ENCODE data around the gene AATK.
"Not testable (repeated sequence)": the region's sequence is repeated elsewhere in the genome, so short reads cannot be mapped to it uniquely, and the experiment has no call there.

Gene AATK

DNA sequence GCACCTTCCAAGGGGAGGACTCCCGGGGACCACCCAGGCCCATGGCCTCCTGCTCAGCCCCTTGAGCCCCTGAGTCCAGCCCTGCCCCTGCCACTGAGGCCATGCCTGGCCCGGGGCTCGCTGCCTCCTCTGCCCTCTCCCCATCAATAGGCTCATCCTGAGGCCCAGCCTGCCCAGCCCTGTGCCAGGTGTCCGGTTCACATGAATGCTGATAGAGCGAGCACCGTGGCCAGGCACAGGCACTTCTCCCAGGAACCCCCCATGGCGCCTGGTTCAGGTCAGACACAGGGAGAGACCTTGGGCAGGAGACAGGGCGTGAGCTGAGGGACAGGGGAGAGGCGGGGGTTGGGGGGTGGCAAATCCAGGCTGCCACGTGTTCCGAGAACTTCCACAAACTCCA, 3.5 kb downstream of the AATK start:
- DNase-seq (ENCODE audit: low read depth in 2 of 2) = no peak

DNA sequence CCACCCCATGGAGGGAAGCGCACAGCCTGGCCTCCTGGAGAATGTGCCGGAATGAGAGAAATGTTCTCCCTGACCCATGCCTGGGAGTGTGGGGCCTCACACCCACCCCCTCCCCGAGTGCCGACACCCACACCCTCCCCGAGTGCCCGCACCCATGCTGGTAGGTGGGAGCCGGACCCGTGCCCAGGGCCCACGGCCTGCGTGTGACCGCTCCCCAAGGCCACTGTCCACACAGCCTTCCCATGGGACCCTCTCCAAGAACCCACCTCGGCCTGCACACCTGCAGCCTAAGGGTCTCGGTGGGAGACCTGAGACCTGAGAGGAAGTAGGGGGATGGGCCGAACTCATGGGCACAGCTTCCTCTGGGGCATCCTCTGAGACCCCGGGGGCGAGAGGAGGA, 4.0 kb downstream of the AATK start:
- no peak for DNase-seq (ENCODE audit: low read depth in 2 of 2)

DNA sequence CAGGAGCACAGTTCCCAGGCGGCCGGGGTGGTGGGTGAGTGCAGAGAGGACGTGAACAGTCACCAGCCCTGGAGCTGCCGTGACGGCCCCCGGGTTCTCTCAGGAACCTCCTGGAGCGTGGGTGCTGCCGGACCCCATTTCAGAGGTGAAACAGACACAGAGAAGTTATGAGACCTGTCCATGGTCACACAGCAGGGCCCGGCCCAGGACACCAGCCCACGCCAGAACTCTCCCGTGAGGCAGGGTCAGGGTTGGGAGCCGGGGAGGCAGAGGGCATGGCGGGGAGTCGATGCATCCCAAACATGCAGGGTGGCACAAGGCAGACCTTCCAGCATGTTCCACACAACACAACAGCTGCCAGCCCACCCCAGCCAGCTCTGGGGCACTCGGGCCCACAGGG, 4.5 kb downstream of the AATK start:
- no peak for DNase-seq (ENCODE audit: low read depth in 2 of 2)

DNA sequence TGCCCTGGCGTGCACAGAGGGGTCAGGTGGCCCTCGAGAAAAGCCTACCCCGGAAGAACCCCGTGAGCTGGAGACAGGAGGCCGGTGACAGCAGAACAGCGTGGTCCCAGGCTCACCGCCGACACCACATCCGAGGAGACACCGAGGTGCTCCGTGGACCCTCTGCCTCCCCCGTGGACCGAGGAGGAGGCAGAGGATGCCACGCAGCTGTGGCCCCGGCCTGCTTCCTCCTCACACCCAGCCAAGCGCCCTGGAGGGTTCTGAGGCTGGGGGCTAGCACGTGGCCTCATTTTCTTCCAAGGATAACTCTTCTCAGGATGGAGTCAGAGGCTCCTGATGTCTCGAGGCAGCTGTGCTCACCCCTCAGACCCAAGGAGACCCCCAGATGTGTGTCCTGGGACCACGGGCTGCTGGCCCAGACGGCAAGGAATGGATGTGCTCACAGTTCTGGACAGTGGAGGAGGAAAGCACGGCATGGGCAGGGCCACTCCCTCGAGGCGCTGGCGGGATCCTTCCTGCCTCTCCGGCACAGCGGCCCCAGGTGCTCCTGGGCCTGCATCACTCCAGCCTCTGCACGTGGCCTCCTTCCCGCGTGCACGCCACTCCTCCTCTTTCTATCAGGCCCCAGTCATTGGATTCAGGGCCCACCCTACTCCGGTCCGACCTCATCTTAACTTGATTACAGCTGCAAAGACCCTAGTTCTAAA, 5.1 kb downstream of the AATK start:
- DNase-seq (ENCODE audit: low read depth in 2 of 2) = no peak

DNA sequence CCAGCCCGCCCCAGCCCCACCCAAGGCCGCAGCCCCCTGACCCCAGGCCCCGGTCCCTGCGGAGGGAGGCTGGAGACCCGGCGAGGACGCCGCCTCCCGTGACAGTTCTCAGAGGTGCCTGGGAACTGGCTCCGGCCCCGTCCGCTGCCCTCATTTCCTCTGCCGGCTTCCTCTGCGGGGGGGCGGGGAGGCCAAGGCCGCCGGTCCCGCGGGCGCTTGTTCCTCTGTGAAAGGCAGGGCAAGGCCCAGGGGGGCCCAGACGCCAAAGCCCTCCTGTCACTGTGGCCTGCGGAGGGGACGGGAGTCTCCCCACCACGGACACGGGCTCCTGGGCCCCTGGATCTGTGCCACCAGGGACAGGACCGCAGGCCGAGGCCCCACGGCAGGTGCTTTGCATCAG, 5.7 kb downstream of the AATK start:
- DNase-seq (ENCODE audit: low read depth in 2 of 2) = no peak

DNA sequence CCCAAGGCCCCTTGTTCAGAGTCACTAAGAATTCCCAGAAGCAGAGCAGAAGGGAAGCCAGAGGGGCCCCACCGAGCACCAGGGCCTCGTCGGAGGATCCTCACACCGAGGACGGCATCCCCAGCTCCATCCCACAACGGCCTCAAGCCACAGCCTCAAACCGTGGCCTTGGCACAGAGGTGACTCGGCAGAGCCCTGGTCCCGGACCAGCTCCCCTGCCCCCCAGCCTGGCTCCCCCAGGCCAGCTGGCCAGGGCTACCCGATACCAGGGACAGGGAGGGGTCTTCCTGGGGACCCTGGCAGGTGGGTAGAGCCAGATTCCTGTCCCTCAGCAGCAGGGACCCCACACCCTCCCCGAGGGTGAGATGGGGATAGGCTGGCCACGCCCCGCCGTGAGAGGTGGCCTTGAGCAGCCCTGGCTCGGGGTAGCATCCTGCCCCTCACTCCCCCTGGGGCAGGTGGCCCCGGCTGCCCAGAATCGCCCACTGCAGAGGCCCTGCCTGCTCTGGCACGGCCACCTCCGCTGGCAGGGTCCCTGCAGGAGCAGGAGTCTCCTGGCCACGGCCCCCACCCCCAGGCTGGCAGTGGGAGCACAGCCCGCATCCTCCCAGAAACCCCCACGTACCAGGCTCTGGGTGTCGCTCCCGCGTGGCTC, 6.3 kb downstream of the AATK start:
- DNase-seq (ENCODE audit: low read depth in 2 of 2) = no peak

DNA sequence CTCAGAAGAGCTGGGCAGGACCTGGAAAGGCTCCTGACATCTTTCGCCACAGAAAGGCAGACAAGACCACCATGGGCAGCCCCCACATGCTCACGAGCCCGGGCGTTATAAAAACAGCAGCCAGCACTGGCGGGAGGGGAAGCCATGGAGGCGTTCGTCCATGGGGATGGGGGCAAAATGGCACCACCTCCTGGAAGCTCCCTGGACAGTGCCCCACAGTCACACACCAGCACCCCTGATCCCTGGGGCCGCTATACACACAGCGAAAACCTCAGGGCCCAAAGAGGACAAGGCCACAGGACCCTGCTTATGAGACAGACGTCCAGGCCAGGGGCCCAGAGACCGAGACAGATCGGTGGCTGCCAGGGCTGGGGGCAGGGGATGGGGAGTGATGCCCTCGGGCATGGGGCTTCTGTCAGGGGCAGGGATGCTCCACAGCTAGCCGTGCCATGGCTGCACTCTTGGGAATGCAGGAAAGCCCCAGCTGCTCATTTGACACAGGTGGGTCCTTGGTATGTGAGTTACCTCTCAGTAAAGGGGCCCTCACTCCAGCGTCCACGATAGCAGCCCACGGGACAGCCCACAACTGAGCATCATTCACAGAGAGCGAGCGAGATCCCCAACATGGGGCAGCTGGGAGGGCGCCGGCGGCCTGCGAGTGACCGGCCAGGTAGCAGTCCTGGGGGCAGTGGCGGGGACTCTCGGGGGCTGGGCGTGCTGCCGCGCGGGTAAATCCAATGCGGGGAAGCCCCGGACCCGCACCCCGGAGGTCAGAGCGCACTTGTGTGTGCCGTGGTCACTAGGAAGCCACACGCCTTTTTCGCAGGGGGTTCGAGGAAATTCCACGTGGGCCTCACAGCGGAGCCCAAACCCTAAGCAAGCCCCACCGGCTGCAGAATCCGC, 7.1 kb downstream of the AATK start:
- no peak for DNase-seq (ENCODE audit: low read depth in 2 of 2)

DNA sequence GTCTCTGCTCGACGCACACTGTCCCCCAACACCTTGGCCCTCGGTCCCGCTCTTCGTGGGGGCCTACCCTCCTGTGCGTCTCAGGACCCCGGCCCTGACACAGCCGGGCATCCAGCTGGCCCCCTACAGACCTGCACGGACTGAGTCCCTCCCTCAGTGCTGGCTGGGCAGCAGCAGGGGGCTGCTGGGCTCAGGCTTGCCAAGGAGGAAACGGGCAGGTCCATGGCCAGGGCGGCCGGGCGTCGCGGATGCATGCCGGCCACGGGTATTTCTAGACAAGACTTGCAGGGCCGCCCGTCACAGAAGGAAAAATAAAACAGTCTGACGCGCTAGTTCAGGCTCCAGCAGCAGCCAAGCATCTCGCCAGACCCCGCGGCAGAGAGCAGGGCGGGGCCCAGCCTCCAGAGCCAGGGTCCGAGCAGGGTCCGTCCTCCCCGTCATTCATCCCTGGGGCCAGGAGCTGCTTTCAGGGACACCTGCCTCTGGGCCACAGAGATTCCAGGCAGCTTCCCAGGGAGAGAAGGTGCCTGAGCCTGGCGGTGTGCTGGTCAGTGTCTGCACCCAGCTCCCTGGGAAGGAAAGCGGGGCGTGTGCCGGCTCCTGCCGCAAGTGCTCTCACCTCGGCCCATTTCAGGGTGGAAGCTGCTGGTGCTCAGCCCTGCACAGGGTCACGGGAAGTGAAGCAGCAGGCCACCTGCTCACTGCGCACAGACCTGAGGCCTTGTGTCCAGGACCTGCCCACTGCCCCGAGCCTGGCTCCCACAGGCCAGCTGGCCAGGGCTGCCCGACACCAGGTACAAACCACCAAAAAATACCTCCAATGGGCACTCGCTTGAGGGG, 8.0 kb downstream of the AATK start:
- DNase-seq (ENCODE audit: low read depth in 2 of 2) = no peak

DNA sequence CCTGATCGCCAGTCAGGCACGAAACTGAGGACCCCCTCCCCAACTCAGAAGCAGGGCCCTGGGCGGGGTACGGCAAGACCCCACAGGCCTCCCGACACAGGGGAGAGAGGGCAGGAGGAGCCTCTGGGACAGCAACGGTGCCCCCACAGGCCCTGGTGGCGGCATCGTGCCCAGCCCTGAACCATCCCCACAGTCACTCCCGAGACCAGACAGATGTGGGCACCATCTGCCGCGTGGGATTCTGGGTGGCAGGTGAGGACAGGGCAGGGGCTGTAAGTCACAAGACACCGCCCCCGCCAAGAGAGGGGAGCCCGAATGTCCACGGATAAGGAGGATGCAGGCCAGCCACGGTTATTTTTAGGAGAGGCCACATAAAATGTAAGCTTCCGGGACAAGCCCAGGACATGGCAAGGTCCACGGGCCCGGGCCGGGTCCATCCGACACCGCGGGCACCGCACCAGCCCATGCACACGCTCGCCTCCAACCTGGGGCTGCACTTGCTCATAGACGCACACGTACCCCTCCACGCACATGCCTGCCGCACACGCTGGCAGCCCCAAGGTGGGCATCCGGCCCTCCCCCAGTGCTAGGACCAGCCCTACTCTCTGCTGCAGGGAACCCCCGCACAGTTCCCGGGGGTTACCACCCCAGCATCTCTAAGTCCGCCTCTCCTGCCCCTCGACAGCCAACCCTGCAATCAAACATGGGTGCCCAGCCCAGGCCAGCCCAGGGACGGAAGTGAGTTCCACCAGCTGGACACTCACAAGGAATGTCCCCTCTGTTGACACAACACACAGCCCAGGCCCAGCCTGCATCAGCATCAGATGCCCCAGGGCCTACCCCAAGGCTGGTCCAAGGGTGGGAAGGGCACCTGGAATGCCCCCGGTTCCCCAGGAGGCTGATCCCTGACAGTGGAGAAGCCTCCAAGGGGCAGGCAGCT, 8.9 kb downstream of the AATK start:
- no peak for DNase-seq (ENCODE audit: low read depth in 2 of 2)

DNA sequence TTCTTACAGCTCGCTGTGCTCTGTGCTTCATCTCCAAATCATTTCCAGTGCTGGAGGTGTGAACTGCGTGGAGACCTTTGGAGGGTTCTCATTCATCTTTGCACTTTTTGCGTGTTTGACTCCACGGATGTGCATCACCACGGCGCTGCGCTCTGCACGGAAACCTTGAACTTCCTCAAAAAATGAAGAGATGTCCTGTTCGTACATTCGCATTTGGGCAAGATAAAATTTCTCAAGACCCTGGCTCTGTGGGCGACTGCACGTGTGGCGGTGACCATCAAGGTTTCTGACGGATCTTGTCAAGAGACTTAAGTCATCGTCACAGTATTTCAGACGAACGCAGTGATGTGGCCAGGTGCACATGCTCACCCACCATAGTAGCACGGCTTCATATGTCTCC, 11.1 kb downstream of the AATK start:
- no peak for DNase-seq (ENCODE audit: low read depth in 2 of 2)

DNA sequence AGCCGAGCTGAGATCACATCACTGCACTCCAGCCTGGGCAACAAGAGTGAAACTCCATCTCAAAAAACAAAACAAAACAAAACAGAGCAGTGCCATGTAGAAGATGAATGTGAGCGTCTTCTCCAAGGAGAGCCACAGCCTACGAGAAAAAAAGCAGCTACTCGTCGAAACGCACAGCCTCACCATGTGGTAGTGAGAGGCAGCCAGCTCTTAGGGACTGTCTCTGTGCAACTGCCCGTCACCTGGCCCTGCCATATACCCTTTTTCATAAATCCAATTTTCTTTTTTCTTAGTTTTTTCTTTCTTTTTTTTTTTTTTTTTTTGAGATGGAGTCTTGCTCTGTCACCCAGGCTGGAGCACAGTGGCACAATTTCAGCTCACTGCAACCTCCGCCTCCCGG, 12.0 kb downstream of the AATK start:
- DNase-seq (ENCODE audit: low read depth in 2 of 2) = not testable (repeated sequence)

DNA sequence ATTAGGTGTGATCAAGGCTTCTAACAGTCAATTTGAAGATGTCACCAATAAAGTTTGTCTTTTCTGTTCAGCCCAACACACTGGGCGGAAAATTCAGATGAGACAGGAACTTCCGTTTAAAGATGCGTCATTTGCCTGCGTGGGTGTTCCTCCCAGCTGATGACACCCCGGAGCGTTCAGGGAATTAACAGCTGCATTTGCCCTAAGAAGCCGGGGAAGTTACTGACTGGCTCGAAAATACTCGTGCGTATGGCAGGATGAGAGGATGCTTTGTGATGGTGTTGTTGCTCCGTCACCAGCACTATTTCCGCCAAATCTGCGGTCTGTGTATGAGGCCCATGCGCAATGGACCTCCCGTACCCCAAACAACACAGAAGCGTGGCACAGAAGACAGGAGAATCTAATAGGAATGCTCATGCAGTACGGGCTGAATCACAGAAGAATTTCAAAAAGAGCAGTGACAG, 12.6 kb downstream of the AATK start:
- no peak for DNase-seq (ENCODE audit: low read depth in 2 of 2)

DNA sequence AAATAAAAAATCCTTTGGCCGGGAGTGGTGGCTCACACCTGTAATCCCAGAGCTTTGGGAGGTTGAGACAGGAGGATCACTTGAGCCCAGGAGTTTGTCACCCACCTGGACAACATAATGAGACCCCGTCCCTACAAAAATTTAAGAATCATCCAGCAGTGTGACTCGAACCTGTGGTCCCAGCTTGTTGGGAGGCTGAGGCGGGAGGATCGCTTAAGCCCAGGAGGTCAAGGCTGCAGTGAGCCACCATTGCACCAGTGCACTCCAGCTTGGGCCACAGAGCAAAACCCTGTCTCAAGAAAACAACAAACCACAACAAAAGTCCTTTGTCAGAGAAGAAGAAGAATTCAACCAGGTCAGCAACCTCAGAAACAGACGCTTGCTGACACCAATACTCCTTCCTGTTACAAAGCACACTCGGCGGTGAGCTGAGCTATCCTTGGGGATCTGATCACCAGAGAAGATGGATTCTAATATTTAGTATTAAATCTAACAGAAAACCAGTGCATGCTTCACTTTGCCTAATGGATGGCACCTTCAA, 13.7 kb downstream of the AATK start:
- DNase-seq (ENCODE audit: low read depth in 2 of 2) = no peak

DNA sequence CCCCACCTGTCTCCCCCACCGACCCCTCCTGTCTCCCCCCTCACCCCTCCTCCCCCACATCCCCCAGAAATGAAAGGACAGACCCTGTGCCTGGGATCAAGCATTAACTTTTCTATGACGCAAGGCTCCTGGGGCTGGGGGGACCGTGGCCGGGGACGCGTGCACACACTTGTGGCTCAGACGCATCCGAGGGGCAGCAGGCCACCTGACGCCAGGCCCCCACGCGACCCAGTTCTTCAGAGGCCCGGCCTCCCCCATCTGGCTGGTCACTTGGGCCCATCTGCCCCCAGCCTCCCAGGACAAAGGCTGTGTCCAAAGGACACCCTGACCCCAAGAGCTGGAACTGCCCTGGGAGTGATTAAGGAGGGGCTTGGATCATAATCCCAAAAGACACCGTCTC, 14.7 kb downstream of the AATK start:
- DNase-seq (ENCODE audit: low read depth in 2 of 2) = no peak

DNA sequence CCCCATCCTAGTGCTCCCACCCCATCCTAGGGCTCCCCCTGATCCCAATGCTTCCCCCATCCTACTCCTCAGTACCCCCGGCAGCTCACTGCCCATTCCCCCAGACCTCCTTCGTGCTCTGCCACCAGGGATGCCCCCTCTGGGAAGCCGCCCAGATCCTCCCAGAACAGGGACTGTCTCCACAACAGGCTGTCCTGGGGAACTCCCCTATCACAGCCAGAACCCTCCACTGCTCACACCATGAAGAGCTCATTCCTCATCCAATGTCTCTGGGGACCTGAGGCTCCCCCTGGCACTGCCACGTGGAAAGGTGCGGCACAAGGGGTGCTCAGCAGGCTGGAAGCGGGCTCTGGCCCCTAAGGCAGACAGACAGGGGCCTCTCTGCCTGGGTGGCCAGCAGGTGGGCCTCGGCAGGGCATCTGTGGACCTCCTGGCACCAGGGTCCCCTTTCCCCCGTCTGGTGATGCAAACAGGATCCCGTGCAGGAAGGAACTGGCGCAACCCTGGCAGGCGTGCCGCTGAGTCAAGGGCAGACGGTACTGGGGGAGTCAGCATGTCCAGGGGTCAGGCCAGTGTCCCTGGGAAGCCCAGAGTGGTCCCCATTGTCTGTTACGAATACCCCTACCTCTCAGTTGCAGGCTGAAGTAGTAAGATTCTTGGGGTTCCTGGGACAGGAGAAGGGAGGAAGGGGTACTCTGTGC, 15.5 kb downstream of the AATK start:
- no peak for DNase-seq (ENCODE audit: low read depth in 2 of 2)

DNA sequence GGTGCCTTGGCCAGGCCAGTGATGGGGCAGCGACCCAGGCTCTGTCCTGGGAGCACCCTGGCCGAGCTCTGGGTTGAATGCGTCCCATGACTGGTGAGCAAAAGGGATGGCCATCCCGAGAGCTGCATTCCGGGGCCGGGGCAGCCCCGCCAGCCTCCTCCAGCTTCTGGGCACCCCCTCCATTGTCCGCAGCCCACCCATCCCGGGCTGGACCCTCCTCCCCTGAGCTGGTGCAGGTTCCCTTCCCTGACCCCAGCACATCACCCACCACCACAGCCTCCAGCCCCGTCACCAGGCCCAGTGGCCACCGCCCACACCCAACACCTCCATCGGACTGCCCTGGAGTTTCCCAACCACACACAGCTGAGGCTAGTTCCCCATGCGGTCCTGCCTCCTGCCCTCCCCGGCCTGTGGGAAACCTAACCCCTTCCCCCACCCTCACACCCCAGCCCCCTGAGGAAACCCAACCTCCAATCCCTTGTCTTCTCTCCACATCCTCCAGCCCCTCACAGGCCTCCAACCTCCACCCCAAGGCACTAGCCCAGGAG, 17.0 kb downstream of the AATK start:
- DNase-seq (ENCODE audit: low read depth in 2 of 2) = no peak

DNA sequence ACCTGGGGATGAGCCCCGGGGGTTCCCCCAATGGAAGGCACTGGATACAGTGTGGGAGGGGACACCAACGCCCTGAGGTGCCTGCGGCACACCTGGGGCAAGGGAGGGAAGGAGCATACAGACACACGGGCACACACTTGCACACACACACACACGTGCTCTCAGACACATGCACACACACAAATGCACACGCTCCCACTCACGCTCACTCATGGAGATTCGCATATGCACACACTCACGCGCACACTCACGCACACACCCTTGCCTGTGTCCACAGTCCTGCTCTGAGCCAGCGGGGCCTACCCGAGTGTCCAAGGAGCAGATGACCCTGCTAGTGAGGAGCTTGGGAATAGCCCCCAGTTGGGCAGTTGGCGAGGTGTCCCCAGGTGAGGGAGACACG, 17.4 kb downstream of the AATK start:
- no peak for DNase-seq (ENCODE audit: low read depth in 2 of 2)

DNA sequence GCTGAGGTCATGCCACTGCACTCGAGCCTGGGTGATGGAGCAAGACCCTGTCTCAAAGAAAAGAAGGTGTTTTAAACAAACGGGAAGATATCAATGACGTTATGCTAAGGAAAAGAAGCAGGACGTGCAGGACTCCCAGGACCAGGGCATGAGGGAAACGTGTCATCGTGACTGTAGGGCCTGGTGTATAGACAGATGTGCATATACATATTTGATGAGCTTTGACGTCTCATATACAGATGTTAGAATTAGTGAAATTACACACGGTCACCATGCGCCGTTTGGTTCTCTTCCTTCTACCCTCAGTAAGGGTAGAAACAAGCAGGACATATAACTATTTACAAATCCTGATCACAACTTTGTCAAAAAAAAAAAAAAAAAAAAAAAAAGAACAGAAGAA, 18.3 kb downstream of the AATK start:
- no peak for DNase-seq (ENCODE audit: low read depth in 2 of 2)

DNA sequence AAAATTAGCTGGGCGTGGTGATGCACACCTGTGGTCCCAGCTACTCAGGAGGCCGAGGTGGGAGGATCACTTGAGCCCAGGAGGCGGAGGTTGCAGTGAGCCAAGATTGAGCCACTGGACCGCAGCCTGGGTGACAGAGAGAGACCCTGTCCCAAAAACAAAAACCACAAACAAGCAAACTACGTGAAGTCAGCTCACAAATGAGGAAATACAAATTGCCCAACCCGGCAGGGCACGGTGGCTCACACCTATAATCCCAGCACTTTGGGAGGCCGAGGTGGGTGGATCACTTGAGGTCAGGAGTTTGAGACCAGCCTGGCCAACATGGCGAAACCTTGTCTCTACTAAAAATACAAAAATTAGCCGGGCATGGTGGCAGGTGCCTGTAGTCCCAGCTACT, 19.8 kb downstream of the AATK start:
- not testable (repeated sequence) for DNase-seq (ENCODE audit: low read depth in 2 of 2)

DNA sequence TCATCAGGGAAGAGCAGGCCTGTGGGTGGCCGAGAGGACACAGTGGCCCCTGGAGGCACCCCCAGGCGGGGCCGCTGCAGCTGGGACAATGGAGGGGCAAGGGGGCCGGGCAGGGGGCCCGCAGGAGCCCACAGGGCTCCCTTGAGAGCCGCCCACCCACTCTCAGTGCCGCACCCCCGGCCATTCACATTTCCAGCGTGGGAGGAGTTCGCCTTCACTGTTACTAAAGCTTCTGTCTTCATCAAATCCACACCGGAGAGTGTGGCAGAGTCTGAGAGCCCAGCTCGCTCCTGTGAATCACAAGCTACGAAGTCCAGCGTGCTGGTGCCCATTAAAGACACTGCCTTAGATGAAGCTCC, 21.6 kb downstream of the AATK start:
- DNase-seq (ENCODE audit: low read depth in 2 of 2) = no peak
